Thymus (tissue), 2 donors: ENCODE results near the gene MAPKAPK3. TPM values are rescaled to one million over a fixed set of nuclear protein-coding genes. Genes with fewer than 3 reads are reported as not detected.

Experiments used
- polyA plus RNA-seq: library from polyadenylated mRNA; stranded (reverse); fragments of 200-250 nt; gene quantifications from one replicate; pipeline ENCODE4 v1.2.3, GENCODE V29; 2013
- total RNA-seq: library from RNA; stranded (reverse); fragments of 120-200 nt; gene quantifications from one replicate; pipeline ENCODE4 v1.2.4, GENCODE V29; 2013
- donor health status: healthy.

The MAPKAPK3 gene
- total and polyA plus RNA-seq, 2 donors = 24.9 to 54.4 TPM

Other genes with a start within 250 kb of the MAPKAPK3 start
- 0.57 TPM for gene CACNA2D2, start 113.5 kb upstream of the MAPKAPK3 start, total RNA-seq
- gene CACNA2D2, start 113.5 kb upstream of the MAPKAPK3 start, polyA plus RNA-seq = 1.5 TPM
- 4.5 TPM for gene C3orf18, start 49.4 kb upstream of the MAPKAPK3 start, total RNA-seq
- gene C3orf18, start 49.4 kb upstream of the MAPKAPK3 start, polyA plus RNA-seq = 4.3 TPM
- gene HEMK1, start 47.6 kb upstream of the MAPKAPK3 start, total RNA-seq = 20.7 TPM
- gene HEMK1, start 47.6 kb upstream of the MAPKAPK3 start, polyA plus RNA-seq = 43.4 TPM
- gene CISH, start 5.4 kb upstream of the MAPKAPK3 start, total RNA-seq = 10.2 TPM
- gene CISH, start 5.4 kb upstream of the MAPKAPK3 start, polyA plus RNA-seq = 7.0 TPM
- 0.05 TPM for gene DOCK3, start 57.8 kb downstream of the MAPKAPK3 start, total RNA-seq
- gene DOCK3, start 57.8 kb downstream of the MAPKAPK3 start, polyA plus RNA-seq = 0.21 TPM